Subcutaneous abdominal adipose tissue (tissue), 5 donors: ENCODE data around the gene QPRT.
"Not testable (repeated sequence)": the region's sequence is repeated elsewhere in the genome, so short reads cannot be mapped to it uniquely, and the experiment has no call there.

Experiments used
- H3K27ac ChIP-seq: one replicate; pipeline ENCODE4 v1.7.0; 2013; ENCODE audit warnings: low read depth, mild to moderate bottlenecking, inconsistent platforms, low read length, moderate library complexity
- H3K27me3 ChIP-seq, 5 donors: one replicate each; pipeline ENCODE4 v1.7.0; 2013; ENCODE audit warnings: low read length in 5 of 5, inconsistent platforms in 1 of 5; ENCODE audit not compliant: control insufficient read depth in 5 of 5, insufficient read depth in 4 of 5
- H3K36me3 ChIP-seq, 5 donors: one replicate each; pipeline ENCODE4 v1.7.0; 2013; ENCODE audit warnings: low read length in 5 of 5; ENCODE audit not compliant: control insufficient read depth in 5 of 5, insufficient read depth in 5 of 5
- H3K4me1 ChIP-seq, 5 donors: one replicate each; pipeline ENCODE4 v1.7.0; 2013; ENCODE audit warnings: low read length in 5 of 5, mild to moderate bottlenecking in 3 of 5, moderate library complexity in 1 of 5; ENCODE audit not compliant: control insufficient read depth in 5 of 5, insufficient read depth in 5 of 5
- H3K4me3 ChIP-seq, 5 donors: one replicate each; pipeline ENCODE4 v1.7.0; 2013; ENCODE audit warnings: low read length in 5 of 5, low read depth in 1 of 5
- H3K9ac ChIP-seq, 5 donors: one replicate each; pipeline ENCODE4 v1.7.0; 2013; ENCODE audit warnings: low read length in 5 of 5, mild to moderate bottlenecking in 4 of 5, moderate library complexity in 3 of 5
- H3K9me3 ChIP-seq, 5 donors: one replicate each; pipeline ENCODE4 v1.7.0; 2013; ENCODE audit warnings: low read length in 5 of 5; ENCODE audit not compliant: control insufficient read depth in 5 of 5
- donor health status: healthy.
- donor health status: healthy.
- donor health status: healthy.
- donor health status: healthy.
- donor health status: healthy.

QPRT gene

DNA sequence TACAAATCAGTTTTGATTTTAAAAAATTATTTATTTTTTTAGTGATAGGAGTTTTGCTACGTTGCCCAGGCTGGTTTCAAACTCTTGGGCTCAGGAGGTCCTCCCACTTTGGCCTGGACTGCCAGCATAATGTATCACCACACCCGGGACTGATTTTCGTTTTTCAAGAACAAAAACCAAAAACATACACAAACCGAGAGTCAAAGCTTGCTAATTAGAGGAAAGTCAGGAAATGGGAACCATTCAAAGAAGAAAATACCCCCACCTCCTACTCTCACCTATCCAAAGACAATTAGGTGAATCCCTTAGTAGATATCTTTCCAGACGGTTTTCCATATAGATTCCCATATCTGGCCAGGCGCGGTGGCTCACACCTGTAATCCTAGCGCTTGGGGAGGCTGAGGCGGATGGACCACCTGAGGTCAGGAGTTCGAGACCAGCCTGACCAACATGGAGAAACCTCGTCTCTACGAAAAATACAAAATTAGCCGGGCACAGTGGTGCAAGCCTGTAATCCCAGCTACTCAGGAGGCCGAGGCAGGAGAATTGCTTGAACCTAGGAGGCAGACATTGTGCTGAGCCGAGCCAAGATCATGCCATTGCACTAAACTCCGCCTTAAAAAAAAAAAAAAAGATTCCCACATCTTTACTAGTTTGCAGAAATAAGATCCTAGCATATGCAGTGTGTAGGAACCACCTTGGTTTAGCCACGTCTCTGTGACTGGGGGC is 16.8 kb upstream of the QPRT start:
- peaks cover 0 to 12% (median 5%) of the 10 kb centered on the region in 5 donors for H3K27me3 ChIP-seq
- H3K9ac ChIP-seq, result no peak overlapping the region
- no peaks in the 10 kb centered on the region for H3K36me3 ChIP-seq
- H3K9me3 ChIP-seq, result no peaks in the 10 kb centered on the region
- H3K4me1 ChIP-seq, result peaks cover 3 to 32% (median 15%) of the 10 kb centered on the region in 5 donors
- H3K4me3 ChIP-seq, result no peak overlapping the region
- H3K27ac ChIP-seq, result no peak overlapping the region

DNA sequence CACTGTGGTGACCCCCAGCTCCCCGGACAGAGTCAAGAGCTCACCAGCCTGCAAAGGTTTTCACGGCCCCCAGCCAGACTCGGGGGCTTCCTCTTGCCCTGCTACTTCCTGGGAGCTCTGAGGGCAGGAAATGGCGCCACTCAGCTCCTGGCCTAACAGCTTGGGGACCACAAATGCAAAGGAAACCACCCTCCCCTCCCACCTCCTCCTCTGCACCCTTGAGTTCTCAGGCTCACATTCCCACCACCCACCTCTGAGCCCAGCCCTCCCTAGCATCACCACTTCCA is 16.3 kb upstream of the QPRT start:
- no peak overlapping the region for H3K27ac ChIP-seq
- no peak overlapping the region for H3K4me3 ChIP-seq

DNA sequence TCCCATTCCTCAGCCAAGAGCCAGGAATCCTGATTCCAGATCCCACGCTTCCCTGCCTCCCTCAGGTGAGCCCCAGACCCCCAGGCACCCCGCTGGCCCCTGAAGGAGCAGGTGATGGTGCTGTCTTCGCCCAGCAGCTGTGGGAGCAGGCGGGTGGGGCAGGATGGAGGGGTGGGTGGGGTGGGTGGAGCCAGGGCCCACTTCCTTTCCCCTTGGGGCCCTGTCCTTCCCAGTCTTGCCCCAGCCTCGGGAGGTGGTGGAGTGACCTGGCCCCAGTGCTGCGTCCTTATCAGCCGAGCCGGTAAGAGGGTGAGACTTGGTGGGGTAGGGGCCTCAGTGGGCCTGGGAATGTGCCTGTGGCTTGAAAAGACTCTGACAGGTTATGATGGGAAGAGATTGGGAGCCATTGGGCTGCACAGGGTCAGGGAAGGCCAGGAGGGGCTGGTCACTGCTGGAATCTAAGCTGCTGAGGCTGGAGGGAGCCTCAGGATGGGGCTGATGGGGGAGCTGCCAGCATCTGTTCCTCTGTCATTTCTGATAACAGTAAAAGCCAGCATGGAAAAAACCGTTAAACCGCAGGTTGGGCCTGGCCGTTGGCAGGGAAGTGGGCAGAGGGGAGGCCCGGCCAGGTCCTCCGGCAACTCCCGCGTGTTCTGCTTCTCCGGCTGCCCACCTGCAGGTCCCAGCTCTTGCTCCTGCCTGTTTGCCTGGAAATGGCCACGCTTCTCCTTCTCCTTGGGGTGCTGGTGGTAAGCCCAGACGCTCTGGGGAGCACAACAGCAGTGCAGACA is 15.8 kb upstream of the QPRT start, which contains the start of gene SPN:
TSS of gene SPN (plus strand) at position 232 of the 791 bp plus-strand sequence. CDS start at position 714, 482 bp downstream.
- peak within 1 kb of the TSS in 2 of 5 donors; percentile 34 to 40 for H3K4me3 ChIP-seq
- peaks cover 0 to 12% (median 5%) of the 10 kb centered on the region in 5 donors for H3K27me3 ChIP-seq
- no peak within 1 kb of the TSS for H3K27ac ChIP-seq
- no peak within 1 kb of the TSS for H3K9ac ChIP-seq
- H3K4me1 ChIP-seq, result peaks cover 3 to 33% (median 15%) of the 10 kb centered on the region in 5 donors
- H3K9me3 ChIP-seq, result no peaks in the 10 kb centered on the region
- no peaks in the 10 kb centered on the region for H3K36me3 ChIP-seq

More for the DNA sequence above, 16.3 kb upstream of the QPRT start:
- no peaks in the 10 kb centered on the region for H3K9me3 ChIP-seq
- H3K36me3 ChIP-seq, result no peaks in the 10 kb centered on the region
- H3K4me1 ChIP-seq, result peaks cover 3 to 33% (median 15%) of the 10 kb centered on the region in 5 donors
- no peak overlapping the region for H3K9ac ChIP-seq
- peaks cover 0 to 12% (median 5%) of the 10 kb centered on the region in 5 donors for H3K27me3 ChIP-seq

DNA sequence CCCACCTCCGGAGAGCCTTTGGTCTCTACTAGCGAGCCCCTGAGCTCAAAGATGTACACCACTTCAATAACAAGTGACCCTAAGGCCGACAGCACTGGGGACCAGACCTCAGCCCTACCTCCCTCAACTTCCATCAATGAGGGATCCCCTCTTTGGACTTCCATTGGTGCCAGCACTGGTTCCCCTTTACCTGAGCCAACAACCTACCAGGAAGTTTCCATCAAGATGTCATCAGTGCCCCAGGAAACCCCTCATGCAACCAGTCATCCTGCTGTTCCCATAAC is 15.2 kb upstream of the QPRT start:
- Histone ChIP-seq H3K27me3 (peaks cover 0 to 12% (median 5%) of the 10 kb centered on the region in 5 donors), H3K4me1 (peaks cover 3 to 33% (median 15%) of the 10 kb centered on the region in 5 donors), H3K27ac (no peak overlapping the region), H3K36me3 (no peaks in the 10 kb centered on the region), H3K9me3 (no peaks in the 10 kb centered on the region), H3K9ac (no peak overlapping the region), H3K4me3 (peak overlapping the region in 2 of 5 donors; percentile 34 to 40)

DNA sequence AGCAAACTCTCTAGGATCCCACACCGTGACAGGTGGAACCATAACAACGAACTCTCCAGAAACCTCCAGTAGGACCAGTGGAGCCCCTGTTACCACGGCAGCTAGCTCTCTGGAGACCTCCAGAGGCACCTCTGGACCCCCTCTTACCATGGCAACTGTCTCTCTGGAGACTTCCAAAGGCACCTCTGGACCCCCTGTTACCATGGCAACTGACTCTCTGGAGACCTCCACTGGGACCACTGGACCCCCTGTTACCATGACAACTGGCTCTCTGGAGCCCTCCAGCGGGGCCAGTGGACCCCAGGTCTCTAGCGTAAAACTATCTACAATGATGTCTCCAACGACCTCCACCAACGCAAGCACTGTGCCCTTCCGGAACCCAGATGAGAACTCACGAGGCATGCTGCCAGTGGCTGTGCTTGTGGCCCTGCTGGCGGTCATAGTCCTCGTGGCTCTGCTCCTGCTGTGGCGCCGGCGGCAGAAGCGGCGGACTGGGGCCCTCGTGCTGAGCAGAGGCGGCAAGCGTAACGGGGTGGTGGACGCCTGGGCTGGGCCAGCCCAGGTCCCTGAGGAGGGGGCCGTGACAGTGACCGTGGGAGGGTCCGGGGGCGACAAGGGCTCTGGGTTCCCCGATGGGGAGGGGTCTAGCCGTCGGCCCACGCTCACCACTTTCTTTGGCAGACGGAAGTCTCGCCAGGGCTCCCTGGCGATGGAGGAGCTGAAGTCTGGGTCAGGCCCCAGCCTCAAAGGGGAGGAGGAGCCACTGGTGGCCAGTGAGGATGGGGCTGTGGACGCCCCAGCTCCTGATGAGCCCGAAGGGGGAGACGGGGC is 14.7 kb upstream of the QPRT start:
- no peak overlapping the region for H3K9ac ChIP-seq
- H3K9me3 ChIP-seq, result no peaks in the 10 kb centered on the region
- H3K36me3 ChIP-seq, result no peaks in the 10 kb centered on the region
- H3K27ac ChIP-seq, result no peak overlapping the region
- H3K27me3 ChIP-seq, result peaks cover 0 to 12% (median 5%) of the 10 kb centered on the region in 5 donors
- peak overlapping the region in 2 of 5 donors; percentile 34 to 40 for H3K4me3 ChIP-seq
- H3K4me1 ChIP-seq, result peaks cover 3 to 33% (median 15%) of the 10 kb centered on the region in 5 donors

DNA sequence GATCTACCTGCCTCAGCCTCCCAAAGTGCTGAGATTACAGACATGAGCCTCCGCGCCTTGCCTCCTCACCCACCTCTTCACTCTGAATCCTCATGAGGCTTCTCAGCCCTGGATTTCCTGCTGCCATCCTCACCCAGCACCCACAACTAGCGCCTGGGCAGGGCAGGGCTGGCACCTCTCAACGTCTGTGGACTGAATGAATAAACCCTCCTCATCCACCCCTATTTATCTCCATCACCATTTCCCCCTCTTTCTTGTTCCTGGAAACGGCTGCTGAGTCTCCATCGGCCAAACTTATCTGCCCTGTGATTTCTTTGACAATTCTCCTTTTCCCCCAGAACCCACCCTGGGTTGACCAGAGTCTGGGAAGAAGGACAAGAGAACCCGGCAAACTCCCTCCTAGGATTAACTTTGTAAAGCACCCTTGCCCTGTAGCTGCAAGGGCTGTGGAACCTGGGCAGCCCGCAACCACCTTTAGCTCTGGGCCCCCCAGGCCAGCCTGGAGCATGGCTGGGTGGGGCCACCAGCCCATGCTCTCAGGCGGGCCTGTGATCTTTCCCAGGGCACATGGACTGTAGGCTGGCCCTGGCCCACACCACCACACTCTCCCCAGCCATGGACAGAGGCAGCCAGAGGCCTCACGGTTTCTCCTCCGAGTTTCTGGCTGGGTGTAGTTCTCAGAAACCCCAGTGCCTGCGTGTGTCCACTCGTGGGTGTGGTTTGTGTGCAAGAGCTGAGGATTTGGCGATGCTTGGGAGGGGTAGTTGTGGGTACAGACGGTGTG is 13.5 kb upstream of the QPRT start:
- H3K4me1 ChIP-seq, result peaks cover 3 to 33% (median 15%) of the 10 kb centered on the region in 5 donors
- no peaks in the 10 kb centered on the region for H3K9me3 ChIP-seq
- no peak overlapping the region for H3K4me3 ChIP-seq
- H3K27ac ChIP-seq, result no peak overlapping the region
- H3K36me3 ChIP-seq, result no peaks in the 10 kb centered on the region
- H3K9ac ChIP-seq, result no peak overlapping the region
- peaks cover 0 to 12% (median 5%) of the 10 kb centered on the region in 5 donors for H3K27me3 ChIP-seq

DNA sequence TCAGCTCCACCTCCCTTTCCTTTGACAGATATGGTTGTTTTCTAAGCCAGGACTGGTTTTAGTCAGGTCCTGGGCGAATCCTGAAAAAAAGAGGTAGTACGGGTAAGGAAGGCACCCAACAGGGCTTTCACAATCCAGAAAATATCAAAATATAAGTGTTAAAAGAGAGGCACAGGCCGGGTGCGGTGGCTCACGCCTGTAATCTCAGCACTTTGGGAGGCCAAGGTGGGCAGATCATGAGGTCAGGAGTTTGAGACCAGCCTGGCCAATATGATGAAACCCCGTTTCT is 11.7 kb upstream of the QPRT start:
- H3K27ac ChIP-seq, H3K9ac ChIP-seq, H3K36me3 ChIP-seq, H3K9me3 ChIP-seq, H3K4me3 ChIP-seq: not testable (repeated sequence)
- Histone ChIP-seq H3K4me1 (peaks cover 3 to 33% (median 15%) of the 10 kb centered on the region in 5 donors), H3K27me3 (peaks cover 0 to 12% (median 5%) of the 10 kb centered on the region in 5 donors)

DNA sequence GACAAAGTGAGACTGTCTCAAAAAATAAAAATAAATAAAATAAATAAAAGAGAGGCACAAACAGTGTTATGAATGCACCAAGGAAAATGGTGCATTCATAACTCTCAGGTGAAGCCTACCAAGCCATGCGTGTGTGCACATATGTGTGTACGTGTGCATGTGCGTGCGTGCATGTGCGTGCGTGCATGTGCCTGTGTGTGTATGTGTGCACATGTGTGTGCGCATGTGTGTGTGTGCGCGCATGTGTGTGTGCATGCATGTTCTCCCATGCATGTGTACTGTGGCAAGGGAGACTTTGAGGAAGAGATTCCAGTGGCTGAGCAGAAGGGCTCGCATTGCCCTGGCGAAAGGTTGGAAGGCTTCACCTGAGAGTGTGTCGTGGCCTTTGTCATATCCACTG is 11.2 kb upstream of the QPRT start:
- Histone ChIP-seq H3K9ac (no peak overlapping the region), H3K27ac (no peak overlapping the region), H3K9me3 (no peaks in the 10 kb centered on the region), H3K4me1 (peaks cover 3 to 31% (median 15%) of the 10 kb centered on the region in 5 donors), H3K27me3 (peaks cover 0 to 12% (median 5%) of the 10 kb centered on the region in 5 donors), H3K36me3 (no peaks in the 10 kb centered on the region), H3K4me3 (no peak overlapping the region)

DNA sequence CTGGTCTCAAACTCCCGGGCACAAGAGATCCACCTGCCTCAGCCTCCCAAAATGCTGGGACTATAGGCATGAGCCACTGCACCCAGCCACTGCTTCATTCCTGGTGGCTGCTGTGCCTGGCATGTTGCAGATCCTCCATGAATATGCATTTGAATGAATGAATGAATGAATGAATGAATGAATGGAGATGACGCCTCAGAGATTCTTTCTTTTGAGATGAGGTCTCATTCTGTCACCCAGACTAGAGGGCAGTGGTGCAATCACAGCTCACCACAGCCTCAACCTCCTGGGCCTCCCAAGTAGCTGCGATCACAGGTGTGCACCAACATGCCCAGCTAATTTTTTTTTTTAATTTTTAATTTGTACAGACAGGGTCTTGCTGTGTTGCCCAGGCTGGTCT is 10.7 kb upstream of the QPRT start:
- no peak overlapping the region for H3K27ac ChIP-seq

More for the DNA sequence above, 10.7 kb upstream of the QPRT start:
- Histone ChIP-seq H3K4me3 (no peak overlapping the region), H3K4me1 (peaks cover 3 to 30% (median 15%) of the 10 kb centered on the region in 5 donors), H3K27me3 (peaks cover 0 to 12% (median 5%) of the 10 kb centered on the region in 5 donors), H3K9me3 (no peaks in the 10 kb centered on the region), H3K9ac (no peak overlapping the region), H3K36me3 (no peaks in the 10 kb centered on the region)
